Measurements from ENCODE around the gene PFKP.
"Not testable (repeated sequence)": the region's sequence is repeated elsewhere in the genome, so short reads cannot be mapped to it uniquely, and the experiment has no call there.

Gene PFKP

DNA sequence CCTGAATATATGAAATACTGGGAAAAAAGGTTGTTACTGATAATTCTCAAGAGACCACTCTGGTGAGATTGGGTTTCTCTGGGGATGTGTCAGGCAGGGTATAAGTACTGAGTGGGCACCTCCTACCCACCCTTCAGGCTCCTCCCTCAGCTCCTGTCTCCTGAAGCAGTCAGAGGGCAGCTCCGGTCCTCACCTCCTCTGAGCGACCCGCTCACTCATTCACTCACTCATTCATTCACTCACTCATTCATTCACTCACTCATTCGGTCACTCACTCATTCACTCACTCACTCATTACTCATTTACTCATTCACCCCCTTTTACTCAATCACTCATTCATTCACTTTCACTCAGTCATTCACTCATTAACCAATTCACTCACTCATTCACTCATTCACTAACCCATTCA is 6.9 kb upstream of the PFKP start:
- H3K27me3 ChIP-seq (ENCODE audit: control insufficient read depth, low read length) = peaks cover 29% of the 10 kb centered on the region
- H3F3A ChIP-seq (ENCODE audit: control insufficient read depth, insufficient read depth) = peaks cover 2% of the 10 kb centered on the region; the same call in 1 of the 2 replicates
- H3K36me3 ChIP-seq (ENCODE audit: control insufficient read depth, low read length) = no peaks in the 10 kb centered on the region
- H3K27ac ChIP-seq (ENCODE audit: low read depth, low read length) = no peak overlapping the region
- TF ChIP-seq, protein P1, sequence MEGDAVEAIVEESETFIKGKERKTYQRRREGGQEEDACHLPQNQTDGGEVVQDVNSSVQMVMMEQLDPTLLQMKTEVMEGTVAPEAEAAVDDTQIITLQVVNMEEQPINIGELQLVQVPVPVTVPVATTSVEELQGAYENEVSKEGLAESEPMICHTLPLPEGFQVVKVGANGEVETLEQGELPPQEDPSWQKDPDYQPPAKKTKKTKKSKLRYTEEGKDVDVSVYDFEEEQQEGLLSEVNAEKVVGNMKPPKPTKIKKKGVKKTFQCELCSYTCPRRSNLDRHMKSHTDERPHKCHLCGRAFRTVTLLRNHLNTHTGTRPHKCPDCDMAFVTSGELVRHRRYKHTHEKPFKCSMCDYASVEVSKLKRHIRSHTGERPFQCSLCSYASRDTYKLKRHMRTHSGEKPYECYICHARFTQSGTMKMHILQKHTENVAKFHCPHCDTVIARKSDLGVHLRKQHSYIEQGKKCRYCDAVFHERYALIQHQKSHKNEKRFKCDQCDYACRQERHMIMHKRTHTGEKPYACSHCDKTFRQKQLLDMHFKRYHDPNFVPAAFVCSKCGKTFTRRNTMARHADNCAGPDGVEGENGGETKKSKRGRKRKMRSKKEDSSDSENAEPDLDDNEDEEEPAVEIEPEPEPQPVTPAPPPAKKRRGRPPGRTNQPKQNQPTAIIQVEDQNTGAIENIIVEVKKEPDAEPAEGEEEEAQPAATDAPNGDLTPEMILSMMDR (IDR thresholded peaks at IDR 0.05; ENCODE audit: low read depth, low read length, poor library complexity, severe bottlenecking) = no peak
- no peak for TF ChIP-seq EZH2phosphoT487 (IDR thresholded peaks at IDR 0.05; ENCODE audit: borderline replicate concordance, low read length)
- no peaks in the 10 kb centered on the region for H3K79me2 ChIP-seq (ENCODE audit: control insufficient read depth, low read length)
- no peak overlapping the region for H3K4me3 ChIP-seq (ENCODE audit: low read length)
- no peaks in the 10 kb centered on the region for H4K20me1 ChIP-seq (ENCODE audit: control insufficient read depth, insufficient read depth, low read depth, low read length)
- H3K9me2 ChIP-seq (replicated peaks; ENCODE audit: control insufficient read depth, low read length) = no peaks in the 10 kb centered on the region
- H3K4me2 ChIP-seq (ENCODE audit: low read length) = no peak overlapping the region
- H3K4me1 ChIP-seq (ENCODE audit: control insufficient read depth, low read length) = peaks cover 14% of the 10 kb centered on the region
- no peaks in the 10 kb centered on the region for H3K9me3 ChIP-seq (ENCODE audit: control insufficient read depth, insufficient read depth, low read length)

DNA sequence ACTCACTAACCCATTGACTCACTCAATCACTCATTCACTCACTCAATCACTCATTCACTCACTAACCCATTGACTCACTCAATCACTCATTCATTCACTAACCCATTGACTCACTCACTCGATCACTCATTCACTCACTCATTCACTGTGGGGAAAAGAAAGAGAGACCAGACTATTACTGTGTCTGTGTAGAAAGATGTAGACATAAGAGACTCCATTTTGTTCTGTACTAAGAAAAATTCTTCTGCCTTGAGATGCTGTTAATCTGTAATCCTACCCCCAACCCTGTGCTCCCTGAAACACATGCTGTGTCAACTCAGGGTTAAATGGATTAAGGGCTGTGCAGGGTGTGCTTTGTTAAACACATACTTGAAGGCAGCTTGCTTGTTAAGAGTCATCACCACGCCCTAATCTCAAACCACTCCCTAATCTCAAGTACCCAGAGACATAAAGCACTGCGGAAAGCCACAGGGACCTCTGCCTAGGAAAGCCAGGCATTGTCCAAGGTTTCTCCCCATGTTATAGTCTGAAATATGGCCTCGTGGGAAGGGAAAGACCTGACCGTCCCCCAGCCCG is 5.9 kb upstream of the PFKP start:
- H3K4me1 ChIP-seq (ENCODE audit: control insufficient read depth, low read length) = peaks cover 16% of the 10 kb centered on the region
- not testable (repeated sequence) for H3K27ac ChIP-seq (ENCODE audit: low read depth, low read length); H3K9me2 ChIP-seq (replicated peaks; ENCODE audit: control insufficient read depth, low read length); H3K36me3 ChIP-seq (ENCODE audit: control insufficient read depth, low read length); H3K79me2 ChIP-seq (ENCODE audit: control insufficient read depth, low read length); H3K4me3 ChIP-seq (ENCODE audit: low read length); H3K9me3 ChIP-seq (ENCODE audit: control insufficient read depth, insufficient read depth, low read length); H3F3A ChIP-seq (ENCODE audit: control insufficient read depth, insufficient read depth); H3K4me2 ChIP-seq (ENCODE audit: low read length); H4K20me1 ChIP-seq (ENCODE audit: control insufficient read depth, insufficient read depth, low read depth, low read length)
- H3K27me3 ChIP-seq (ENCODE audit: control insufficient read depth, low read length) = peaks cover 26% of the 10 kb centered on the region

DNA sequence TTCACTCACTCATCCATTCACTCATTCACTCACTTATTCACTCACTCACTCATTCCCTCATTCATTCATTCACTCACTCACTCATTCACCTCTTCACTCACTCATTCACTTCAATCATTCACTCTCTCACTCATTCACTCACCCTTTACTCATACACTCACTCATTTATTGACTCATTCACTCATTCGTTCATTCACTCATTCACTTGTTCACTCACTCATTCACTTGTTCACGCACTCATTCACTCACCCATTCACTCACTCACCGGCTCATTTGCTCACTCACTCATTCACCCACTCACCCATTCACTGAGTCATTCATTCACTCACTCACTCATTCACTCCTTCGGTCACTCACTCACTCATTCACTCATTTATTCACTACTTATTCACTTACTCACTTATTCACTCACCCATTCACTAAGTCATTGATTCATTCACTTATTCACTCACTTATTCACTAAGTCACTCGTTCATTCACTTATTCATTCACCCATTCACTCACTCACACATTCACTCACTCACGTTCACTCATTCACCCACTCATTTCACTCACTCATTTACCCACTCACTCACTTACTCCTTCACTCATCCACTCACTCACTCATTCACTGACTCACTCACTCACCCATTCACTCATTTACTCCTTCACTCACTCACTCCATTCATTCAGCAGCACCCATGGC is 4.7 kb upstream of the PFKP start:
- H3K4me3 ChIP-seq (ENCODE audit: low read length) = no peak overlapping the region
- H3K4me2 ChIP-seq (ENCODE audit: low read length) = no peak overlapping the region
- no peaks in the 10 kb centered on the region for H3K9me2 ChIP-seq (replicated peaks; ENCODE audit: control insufficient read depth, low read length)
- no peaks in the 10 kb centered on the region for H3K9me3 ChIP-seq (ENCODE audit: control insufficient read depth, insufficient read depth, low read length)
- H3F3A ChIP-seq (ENCODE audit: control insufficient read depth, insufficient read depth) = peaks cover 2% of the 10 kb centered on the region; the same call in 1 of the 2 replicates
- H3K79me2 ChIP-seq (ENCODE audit: control insufficient read depth, low read length) = peaks cover 3% of the 10 kb centered on the region
- no peak overlapping the region for H3K27ac ChIP-seq (ENCODE audit: low read depth, low read length)
- TF ChIP-seq, protein P1 (IDR thresholded peaks at IDR 0.05; ENCODE audit: low read depth, low read length, poor library complexity, severe bottlenecking) = no peak
- no peak for TF ChIP-seq EZH2phosphoT487 (IDR thresholded peaks at IDR 0.05; ENCODE audit: borderline replicate concordance, low read length)
- H3K36me3 ChIP-seq (ENCODE audit: control insufficient read depth, low read length) = peaks cover 3% of the 10 kb centered on the region
- peaks cover 20% of the 10 kb centered on the region for H3K4me1 ChIP-seq (ENCODE audit: control insufficient read depth, low read length)
- peaks cover 13% of the 10 kb centered on the region for H3K27me3 ChIP-seq (ENCODE audit: control insufficient read depth, low read length)
- no peaks in the 10 kb centered on the region for H4K20me1 ChIP-seq (ENCODE audit: control insufficient read depth, insufficient read depth, low read depth, low read length)

DNA sequence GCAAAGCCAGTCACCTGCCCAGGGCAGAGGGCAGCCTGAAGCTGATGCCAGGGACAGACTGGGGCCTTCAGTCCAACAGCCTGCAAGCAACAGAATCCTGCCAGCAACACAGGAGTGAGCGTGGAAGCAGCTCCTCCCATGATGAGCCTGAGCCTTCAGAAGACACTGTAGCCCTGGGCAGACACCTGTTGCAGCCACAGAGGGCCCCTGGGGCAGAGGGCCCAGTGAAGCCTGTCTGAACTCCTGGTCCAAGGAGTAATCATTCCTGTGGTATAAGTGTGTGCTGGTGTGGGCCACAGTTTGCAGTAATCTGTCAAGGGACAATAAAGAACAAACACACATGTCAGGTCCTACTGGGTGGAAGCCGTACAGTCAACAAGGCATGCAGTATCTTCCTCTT is 2.9 kb upstream of the PFKP start:
- Histone ChIP-seq H3K4me1 (ENCODE audit: control insufficient read depth, low read length) (peaks cover 24% of the 10 kb centered on the region), H3K27ac (ENCODE audit: low read depth, low read length) (no peak overlapping the region), H3K79me2 (ENCODE audit: control insufficient read depth, low read length) (peaks cover 21% of the 10 kb centered on the region), H3K9me3 (ENCODE audit: control insufficient read depth, insufficient read depth, low read length) (no peaks in the 10 kb centered on the region), H3K36me3 (ENCODE audit: control insufficient read depth, low read length) (peaks cover 16% of the 10 kb centered on the region), H3F3A (ENCODE audit: control insufficient read depth, insufficient read depth) (peaks cover 2% of the 10 kb centered on the region; the same call in 1 of the 2 replicates), H3K27me3 (ENCODE audit: control insufficient read depth, low read length) (peaks cover 7% of the 10 kb centered on the region), H3K9me2 (replicated peaks; ENCODE audit: control insufficient read depth, low read length) (no peaks in the 10 kb centered on the region), H3K4me3 (ENCODE audit: low read length) (no peak overlapping the region), H4K20me1 (ENCODE audit: control insufficient read depth, insufficient read depth, low read depth, low read length) (peaks cover 3% of the 10 kb centered on the region; the same call in 1 of the 2 replicates), H3K4me2 (ENCODE audit: low read length) (no peak overlapping the region)
- TF ChIP-seq, protein P1 (IDR thresholded peaks at IDR 0.05; ENCODE audit: low read depth, low read length, poor library complexity, severe bottlenecking) = no peak
- no peak for TF ChIP-seq EZH2phosphoT487 (IDR thresholded peaks at IDR 0.05; ENCODE audit: borderline replicate concordance, low read length)

All from DOHH2 (cell line).